Effector CD8-positive, alpha-beta T cell (primary cell): ENCODE measurements around the gene DNAH14.
"Not testable (repeated sequence)": the region's sequence is repeated elsewhere in the genome, so short reads cannot be mapped to it uniquely, and the experiment has no call there.

Experiments used
- DNase-seq: peaks from one replicate; lab custom pipeline; 2025; lab: John Stamatoyannopoulos, UW

The DNAH14 gene

GRCh38 chr1:225254676-225255075, 325.2 kb downstream of the DNAH14 start:
- no peak for DNase-seq

GRCh38 chr1:225257081-225257480, 327.6 kb downstream of the DNAH14 start:
- no peak for DNase-seq

GRCh38 chr1:225258811-225259210, 329.3 kb downstream of the DNAH14 start:
- DNase-seq, result no peak

GRCh38 chr1:225259542-225259941, 330.1 kb downstream of the DNAH14 start:
- DNase-seq, result no peak

- DNase-seq, result no peak
Measured at GRCh38 chr1:225260319-225260718, 330.8 kb downstream of the DNAH14 start.

- no peak for DNase-seq
Measured at GRCh38 chr1:225277445-225277844, 348.0 kb downstream of the DNAH14 start.

- no peak for DNase-seq
Measured at GRCh38 chr1:225280563-225280962, 351.1 kb downstream of the DNAH14 start.

GRCh38 chr1:225290244-225290643, 360.8 kb downstream of the DNAH14 start:
- no peak for DNase-seq

- no peak for DNase-seq
Measured at GRCh38 chr1:225299624-225300023, 370.1 kb downstream of the DNAH14 start.

GRCh38 chr1:225300381-225300780, 370.9 kb downstream of the DNAH14 start:
- no peak for DNase-seq

GRCh38 chr1:225304996-225305395, 375.5 kb downstream of the DNAH14 start:
- no peak for DNase-seq

GRCh38 chr1:225310544-225310943, 381.1 kb downstream of the DNAH14 start:
- not testable (repeated sequence) for DNase-seq

GRCh38 chr1:225318706-225319575, 389.5 kb downstream of the DNAH14 start:
- DNase-seq, result no peak

GRCh38 chr1:225319871-225320270, 390.4 kb downstream of the DNAH14 start:
- no peak for DNase-seq

- no peak for DNase-seq
Measured at GRCh38 chr1:225321784-225322183, 392.3 kb downstream of the DNAH14 start.

GRCh38 chr1:225329041-225329440, 399.6 kb downstream of the DNAH14 start:
- no peak for DNase-seq

GRCh38 chr1:225329996-225330395, 400.5 kb downstream of the DNAH14 start:
- DNase-seq, result not testable (repeated sequence)

GRCh38 chr1:225332686-225333085, 403.2 kb downstream of the DNAH14 start:
- DNase-seq, result no peak

GRCh38 chr1:225335098-225335778, 405.8 kb downstream of the DNAH14 start:
- not testable (repeated sequence) for DNase-seq

GRCh38 chr1:225338545-225338944, 409.1 kb downstream of the DNAH14 start:
- no peak for DNase-seq

GRCh38 chr1:225341642-225342041, 412.2 kb downstream of the DNAH14 start:
- no peak for DNase-seq

- DNase-seq, result no peak
Measured at GRCh38 chr1:225342695-225343094, 413.2 kb downstream of the DNAH14 start.

GRCh38 chr1:225343618-225344017, 414.1 kb downstream of the DNAH14 start:
- DNase-seq, result no peak
